ENCODE results near the gene PLSCR1. TPM values are rescaled to one million over a fixed set of nuclear protein-coding genes. Genes with fewer than 3 reads are reported as not detected.

The PLSCR1 gene
- polyA plus RNA-seq, 1 donor from 2014 or later: 0.78 TPM

- no peak overlapping the region for H3K4me3 ChIP-seq (ENCODE audit: low read length)
- no peak overlapping the region for H2AFZ ChIP-seq (ENCODE audit: low read depth, low read length)
- no peaks in the 10 kb centered on the region for H3K9me2 ChIP-seq (ENCODE audit: insufficient read depth, low read length)
- TF ChIP-seq CTCF (IDR thresholded peaks at IDR 0.05; ENCODE audit: poor library complexity, severe bottlenecking): no peak
- no peak for TF ChIP-seq EP300 (conservative IDR thresholded peaks at IDR 0.05; ENCODE audit: poor library complexity, severe bottlenecking)
- no peak for TF ChIP-seq REST (IDR thresholded peaks at IDR 0.05; ENCODE audit: borderline replicate concordance)
- no peak for TF ChIP-seq SMC3 (conservative IDR thresholded peaks at IDR 0.05; ENCODE audit: poor library complexity)
- no peak for TF ChIP-seq TAF1 (IDR thresholded peaks at IDR 0.05; ENCODE audit: low read depth)
- no peak for TF ChIP-seq RAD21 (conservative IDR thresholded peaks at IDR 0.05)
- TF ChIP-seq EZH2 (IDR thresholded peaks at IDR 0.05; ENCODE audit: borderline replicate concordance, insufficient read depth, low read length, poor library complexity, severe bottlenecking): no peak
- TF ChIP-seq POLR2AphosphoS5 (IDR thresholded peaks at IDR 0.05): no peak
- no peak for TF ChIP-seq MXI1 (conservative IDR thresholded peaks at IDR 0.05; ENCODE audit: poor library complexity, severe bottlenecking)
- H3K36me3 ChIP-seq (ENCODE audit: insufficient read depth, low read length): no peaks in the 10 kb centered on the region
- H3K4me2 ChIP-seq (ENCODE audit: low read length): no peak overlapping the region
- no peak overlapping the region for H3K9ac ChIP-seq (ENCODE audit: low read length)
- no peaks in the 10 kb centered on the region for H4K20me1 ChIP-seq (ENCODE audit: insufficient read depth)
- no peaks in the 10 kb centered on the region for H3K27me3 ChIP-seq (ENCODE audit: insufficient read depth, low read depth, low read length)
- no peak overlapping the region for H3K27ac ChIP-seq (ENCODE audit: low read length)
- H3K79me2 ChIP-seq (replicated peaks; ENCODE audit: insufficient read depth, low read length): no peaks in the 10 kb centered on the region
- H3K9me3 ChIP-seq (ENCODE audit: low read length): no peaks in the 10 kb centered on the region
- no peaks in the 10 kb centered on the region for H3F3A ChIP-seq (ENCODE audit: insufficient read depth, low read length, poor library complexity, severe bottlenecking)
These were observed 21.7 kb upstream of the PLSCR1 start for GRCh38 chr3:146566138-146566537.

GRCh38 chr3:146561879-146562278 lies 17.5 kb upstream of the PLSCR1 start:
- Histone ChIP-seq H3K27me3 (ENCODE audit: insufficient read depth, low read depth, low read length) (no peaks in the 10 kb centered on the region), H3K79me2 (replicated peaks; ENCODE audit: insufficient read depth, low read length) (no peaks in the 10 kb centered on the region), H3K9me2 (ENCODE audit: insufficient read depth, low read length) (no peaks in the 10 kb centered on the region), H3K9ac (ENCODE audit: low read length) (no peak overlapping the region), H3K4me3 (ENCODE audit: low read length) (no peak overlapping the region), H3F3A (ENCODE audit: insufficient read depth, low read length, poor library complexity, severe bottlenecking) (no peaks in the 10 kb centered on the region), H3K4me2 (ENCODE audit: low read length) (no peak overlapping the region), H2AFZ (ENCODE audit: low read depth, low read length) (no peak overlapping the region), H4K20me1 (ENCODE audit: insufficient read depth) (no peaks in the 10 kb centered on the region), H3K9me3 (ENCODE audit: low read length) (no peaks in the 10 kb centered on the region), H3K36me3 (ENCODE audit: insufficient read depth, low read length) (no peaks in the 10 kb centered on the region), H3K27ac (ENCODE audit: low read length) (no peak overlapping the region)
- no peak for TF ChIP-seq MXI1 (conservative IDR thresholded peaks at IDR 0.05; ENCODE audit: poor library complexity, severe bottlenecking)
- TF ChIP-seq CTCF (IDR thresholded peaks at IDR 0.05; ENCODE audit: poor library complexity, severe bottlenecking): no peak
- TF ChIP-seq TAF1 (IDR thresholded peaks at IDR 0.05; ENCODE audit: low read depth): no peak
- no peak for TF ChIP-seq POLR2AphosphoS5 (IDR thresholded peaks at IDR 0.05)
- no peak for TF ChIP-seq SMC3 (conservative IDR thresholded peaks at IDR 0.05; ENCODE audit: poor library complexity)
- no peak for TF ChIP-seq EZH2 (IDR thresholded peaks at IDR 0.05; ENCODE audit: borderline replicate concordance, insufficient read depth, low read length, poor library complexity, severe bottlenecking)
- no peak for TF ChIP-seq RAD21 (conservative IDR thresholded peaks at IDR 0.05)
- no peak for TF ChIP-seq REST (IDR thresholded peaks at IDR 0.05; ENCODE audit: borderline replicate concordance)
- TF ChIP-seq EP300 (conservative IDR thresholded peaks at IDR 0.05; ENCODE audit: poor library complexity, severe bottlenecking): no peak

Data from neural cell (in vitro differentiated cells).